Cerebellar nuclear complex (tissue), 1 donor: ENCODE data around the gene LMO1.

Experiments used
- DNase-seq, 2 experiments: peaks; one replicate each; lab custom pipeline; 2025; lab: John Stamatoyannopoulos, UW

LMO1 gene

DNA sequence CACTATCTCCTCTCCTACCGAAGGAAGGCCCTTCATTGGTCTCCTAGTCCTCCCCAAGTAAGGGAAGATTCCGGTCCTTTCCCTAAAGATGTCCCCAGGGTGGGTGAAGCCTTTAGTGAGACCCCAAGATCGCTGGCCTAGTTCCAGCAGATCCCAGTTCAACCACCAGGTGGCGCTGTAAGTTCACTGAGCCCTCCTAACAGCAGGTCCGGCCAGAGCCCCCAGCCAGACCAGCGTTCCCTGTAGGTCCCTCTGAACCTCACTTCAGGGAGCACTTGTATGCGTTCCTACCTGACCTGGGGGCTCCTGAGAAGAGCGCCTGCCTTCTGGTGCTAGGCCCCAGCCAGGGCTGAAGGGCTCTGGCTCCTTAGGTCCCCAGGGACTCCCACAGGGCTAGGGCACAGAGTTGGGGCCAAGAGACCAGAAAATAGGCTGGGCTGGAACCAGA is 38.1 kb downstream of the LMO1 start:
- DNase-seq: peak in 1 of 2 experiments; percentile 37

DNA sequence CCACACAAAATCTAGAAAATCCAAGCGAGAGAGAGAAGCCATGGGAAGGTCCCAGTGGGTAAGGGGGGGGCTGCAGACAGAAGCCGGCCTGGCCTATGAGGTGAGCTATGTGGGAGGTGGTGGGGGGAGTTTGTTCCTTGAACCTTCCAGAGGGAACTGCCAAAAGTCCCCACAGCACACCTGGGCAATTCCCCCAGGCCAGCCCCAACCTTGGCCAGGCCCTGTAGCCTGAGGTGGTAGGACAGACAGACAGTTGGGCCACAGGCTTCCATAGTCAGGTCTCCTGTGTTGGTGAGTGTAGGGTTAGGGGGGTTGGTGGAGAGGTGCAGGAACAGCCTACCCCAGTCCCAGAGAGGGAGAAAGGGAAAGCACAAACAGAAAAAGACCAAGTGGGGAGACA is 39.0 kb downstream of the LMO1 start:
- DNase-seq: no peak

DNA sequence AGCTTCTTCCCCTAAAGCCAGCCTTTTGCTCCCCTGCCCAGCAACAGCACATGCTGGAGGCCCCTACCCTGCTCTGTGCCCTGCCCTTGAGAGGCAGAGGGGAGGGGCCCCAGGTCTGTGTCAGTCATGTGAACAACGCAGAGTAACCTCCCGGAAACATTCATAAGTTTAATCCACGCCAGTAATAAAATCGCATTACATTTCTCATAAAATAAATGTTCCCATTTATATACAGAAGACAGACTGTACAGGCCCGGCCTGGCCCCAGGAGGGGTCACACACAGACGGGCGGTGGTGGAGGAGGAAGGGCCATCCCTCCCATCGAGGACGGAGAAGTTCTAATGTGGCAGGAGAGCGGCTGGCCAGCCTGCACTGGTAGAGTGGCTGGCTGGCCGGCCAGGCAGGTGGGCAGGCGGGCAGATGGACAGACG is 39.5 kb downstream of the LMO1 start:
- no peak for DNase-seq

DNA sequence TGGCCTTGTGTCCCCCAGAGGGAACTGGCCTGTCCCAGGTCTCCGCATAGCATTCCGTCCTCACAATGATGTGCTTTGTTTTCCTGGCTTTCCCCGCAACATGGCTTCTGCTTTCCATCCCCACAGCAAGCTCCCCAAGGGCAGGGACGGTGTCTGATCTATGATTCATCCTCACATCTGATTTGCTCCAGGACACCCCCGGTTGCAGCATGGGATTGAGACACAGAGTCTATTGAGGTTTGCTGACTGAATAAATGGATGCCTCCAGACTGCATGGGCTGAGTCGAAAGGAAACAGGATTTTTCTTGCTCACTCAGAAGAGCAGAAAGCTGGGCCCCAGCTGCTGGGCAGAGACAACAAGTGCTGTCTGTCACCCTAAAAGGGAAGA is 40.2 kb downstream of the LMO1 start:
- DNase-seq: no peak

DNA sequence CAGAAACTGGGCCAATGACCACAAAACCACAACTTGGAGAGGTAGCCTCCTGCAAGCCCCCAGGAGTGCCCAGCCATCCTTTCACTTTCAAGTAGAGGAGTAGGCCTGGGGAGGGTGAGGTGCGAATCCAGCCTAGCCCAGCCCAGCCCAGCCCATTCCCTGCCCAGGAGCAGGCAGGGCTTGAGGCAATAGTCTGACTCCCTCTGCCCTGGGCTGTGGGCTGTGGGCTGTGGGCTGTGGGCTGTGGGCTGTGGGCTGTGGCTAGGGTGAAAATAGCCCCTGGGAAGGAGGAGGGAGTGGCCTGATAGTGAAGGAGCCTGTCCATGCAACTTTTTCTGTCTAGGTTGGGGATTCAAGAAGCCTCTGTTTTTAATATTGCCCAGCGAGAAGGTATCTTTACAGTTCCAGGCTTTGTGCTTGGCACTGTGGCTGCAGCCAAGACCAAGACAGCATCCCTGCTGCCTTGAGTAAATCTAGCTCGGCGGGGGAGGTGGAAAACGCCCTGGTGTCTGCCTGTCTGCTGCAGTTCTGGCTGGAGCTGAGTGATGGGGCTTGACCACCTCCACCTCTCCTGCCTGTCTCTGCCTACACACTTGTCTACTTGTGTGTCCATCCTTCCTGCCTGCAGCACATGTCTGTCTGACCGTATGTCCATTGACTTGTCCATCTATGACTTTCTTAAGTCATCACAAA is 40.7 kb downstream of the LMO1 start:
- no peak for DNase-seq

DNA sequence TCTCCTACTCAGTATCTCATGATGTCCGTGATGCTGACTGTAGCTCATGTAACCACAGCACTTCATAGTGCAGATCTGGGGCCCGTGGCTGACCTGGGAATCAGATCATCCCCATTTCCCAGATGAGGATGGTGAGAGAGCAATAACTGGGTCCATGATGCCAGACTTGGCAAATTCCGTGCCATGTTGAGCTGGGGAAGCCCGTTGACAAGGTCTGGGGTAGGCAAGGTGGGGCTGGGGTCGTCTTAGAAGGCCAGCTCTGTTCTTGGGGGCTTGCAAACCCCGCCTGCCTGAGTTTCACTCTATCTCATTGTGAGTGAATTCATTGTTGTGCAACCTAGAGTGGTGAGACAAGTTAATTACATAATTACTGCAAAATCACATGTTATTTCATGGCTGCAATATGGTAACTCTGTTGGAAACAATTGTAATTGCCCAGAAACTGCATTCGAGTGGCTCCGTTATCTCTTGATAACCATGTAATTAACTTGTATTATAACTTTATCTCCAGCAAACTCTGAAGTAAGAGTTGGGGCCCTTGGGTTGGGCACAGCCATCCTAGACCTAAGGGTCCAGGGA is 41.7 kb downstream of the LMO1 start:
- no peak for DNase-seq

DNA sequence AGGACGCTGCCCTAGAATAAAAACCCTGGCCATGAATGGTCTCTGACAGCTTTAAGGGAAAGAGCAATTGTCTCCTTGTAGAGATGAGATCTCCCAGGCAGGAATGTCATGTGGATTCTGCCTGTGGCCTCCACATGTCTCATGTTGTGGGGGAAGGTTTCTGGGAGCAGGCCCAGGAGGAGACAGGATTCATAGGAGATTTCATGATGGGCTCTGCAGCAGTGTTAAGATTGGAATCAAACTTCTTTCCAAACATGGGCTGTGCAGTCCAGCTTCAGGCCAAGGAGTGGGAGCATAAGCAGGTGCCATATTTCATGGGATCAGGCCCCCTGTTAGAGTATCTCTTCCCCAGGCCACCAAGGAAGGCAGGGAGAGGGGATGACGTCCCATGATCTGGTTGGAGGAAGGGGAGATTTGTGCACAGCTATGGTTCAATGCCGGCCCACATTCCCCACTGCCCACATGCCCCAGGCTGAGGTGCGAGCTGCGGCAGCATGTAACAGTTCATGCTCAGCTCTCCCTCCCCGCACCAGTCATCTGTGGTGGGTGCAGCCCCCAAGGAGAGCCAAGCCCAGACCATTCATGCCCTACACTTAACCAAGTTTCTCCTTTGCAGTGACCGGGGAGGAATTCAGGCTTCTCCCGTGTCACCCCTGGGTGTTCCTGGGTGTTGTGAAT is 42.5 kb downstream of the LMO1 start:
- no peak for DNase-seq

DNA sequence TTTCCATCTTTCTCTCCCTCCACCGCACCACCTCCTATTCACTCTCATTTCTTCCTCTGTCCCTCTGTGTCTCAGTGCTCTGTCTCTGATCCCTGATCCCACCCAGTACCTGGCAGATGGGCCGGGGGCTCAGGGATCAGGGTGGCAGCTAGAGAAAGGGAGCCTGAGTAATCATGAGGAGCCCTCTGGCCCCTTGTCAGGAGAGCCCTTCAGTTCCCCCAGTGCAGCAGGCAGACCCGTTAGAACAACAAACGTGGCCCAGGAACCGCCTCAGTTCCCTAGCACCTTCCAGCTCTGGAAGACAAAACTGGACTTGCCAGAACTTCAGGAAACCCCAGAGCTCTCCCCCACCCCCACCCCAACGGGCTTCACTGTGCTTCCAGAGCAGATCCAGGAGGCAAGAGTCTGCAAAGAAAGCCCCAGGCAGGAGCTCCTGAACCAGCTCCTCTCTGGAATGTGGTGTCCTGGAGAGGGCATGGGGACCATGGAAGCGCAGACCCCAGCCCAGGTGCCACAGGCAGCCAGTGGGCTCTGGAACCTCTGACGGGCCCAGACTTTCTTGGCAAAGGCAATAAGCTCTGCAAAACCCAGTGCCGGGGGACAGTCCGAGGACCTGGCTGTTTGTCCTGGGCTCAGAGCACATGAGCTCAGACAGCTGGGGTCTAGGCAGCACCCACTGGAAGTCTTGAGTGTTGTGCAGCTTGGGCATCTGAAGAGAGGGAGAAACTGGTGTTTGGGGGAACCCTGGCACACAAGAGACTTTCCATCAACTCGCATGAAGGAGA is 43.2 kb downstream of the LMO1 start:
- DNase-seq: no peak

DNA sequence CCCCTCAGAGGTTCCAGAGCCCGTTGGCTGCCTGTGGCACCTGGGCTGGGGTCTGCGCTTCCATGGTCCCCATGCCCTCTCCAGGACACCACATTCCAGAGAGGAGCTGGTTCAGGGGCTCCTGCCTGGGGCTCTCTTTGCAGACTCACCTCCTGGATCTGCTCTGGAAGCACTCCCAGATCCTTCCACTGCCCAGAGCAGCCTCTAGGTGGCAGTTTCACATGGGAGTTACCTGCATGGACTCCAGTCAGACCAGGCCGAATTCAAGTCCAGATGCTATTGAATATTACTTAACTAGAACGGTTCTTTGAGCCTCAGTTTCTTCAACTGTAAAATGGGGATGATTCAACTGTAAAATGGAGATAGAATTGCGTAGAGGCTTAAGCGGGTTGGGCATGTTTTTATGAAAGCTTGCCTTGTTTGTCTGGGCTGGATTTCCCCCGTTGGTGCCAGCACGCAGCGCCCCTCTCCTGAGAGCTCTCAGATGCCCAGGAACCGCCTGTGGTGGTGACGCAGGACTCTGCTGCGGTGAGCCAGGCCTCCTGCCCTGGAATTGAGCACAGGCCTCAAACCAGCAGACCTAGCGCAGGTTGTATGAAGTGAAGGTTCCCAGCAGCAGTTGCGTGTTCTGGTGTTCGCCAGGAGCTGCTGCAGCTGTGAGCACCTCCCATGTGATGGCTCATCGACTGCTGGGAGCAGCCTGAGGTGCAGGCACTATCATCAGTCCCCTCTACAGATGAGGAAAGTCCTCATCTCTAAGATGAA is 44.2 kb downstream of the LMO1 start:
- DNase-seq: no peak

DNA sequence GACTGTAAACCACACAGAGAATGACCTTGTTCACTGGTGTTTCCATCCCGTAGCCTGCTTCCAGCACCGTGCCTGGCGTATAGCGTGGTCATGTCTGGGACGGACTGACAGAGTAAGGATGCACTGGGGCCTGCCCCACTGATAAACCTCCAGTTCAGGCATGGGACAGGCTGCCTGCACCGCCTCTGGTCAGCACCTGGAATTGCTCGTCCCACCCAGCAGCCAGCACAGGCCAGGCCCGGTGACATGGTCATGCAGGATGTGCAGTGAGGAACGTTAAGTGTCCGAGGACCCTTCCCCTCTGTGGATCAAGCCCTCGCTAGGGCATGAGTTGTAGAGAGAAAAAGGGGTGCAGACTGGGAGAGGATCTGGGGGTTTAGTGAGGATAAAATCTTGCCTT is 44.8 kb downstream of the LMO1 start:
- no peak for DNase-seq

DNA sequence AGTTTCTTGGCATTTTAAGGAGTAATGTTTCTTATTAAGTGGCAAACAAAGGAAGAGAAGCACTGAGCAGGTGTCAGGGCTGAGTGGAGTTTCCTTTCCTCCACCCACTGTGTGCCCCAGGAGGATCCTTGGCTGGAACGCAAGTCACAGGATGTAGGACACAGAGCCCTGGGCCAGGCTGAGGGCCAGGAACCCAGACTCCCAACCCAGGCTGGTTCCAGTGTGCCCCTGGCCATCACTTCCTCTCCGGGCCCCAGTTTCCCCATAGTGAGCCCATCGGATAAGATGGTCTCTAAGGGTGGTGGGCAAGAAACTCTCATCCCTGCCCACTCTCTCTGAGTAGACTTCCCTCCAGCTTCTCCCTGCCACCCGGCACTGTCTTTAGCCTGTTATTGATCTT is 45.3 kb downstream of the LMO1 start:
- DNase-seq: no peak

DNA sequence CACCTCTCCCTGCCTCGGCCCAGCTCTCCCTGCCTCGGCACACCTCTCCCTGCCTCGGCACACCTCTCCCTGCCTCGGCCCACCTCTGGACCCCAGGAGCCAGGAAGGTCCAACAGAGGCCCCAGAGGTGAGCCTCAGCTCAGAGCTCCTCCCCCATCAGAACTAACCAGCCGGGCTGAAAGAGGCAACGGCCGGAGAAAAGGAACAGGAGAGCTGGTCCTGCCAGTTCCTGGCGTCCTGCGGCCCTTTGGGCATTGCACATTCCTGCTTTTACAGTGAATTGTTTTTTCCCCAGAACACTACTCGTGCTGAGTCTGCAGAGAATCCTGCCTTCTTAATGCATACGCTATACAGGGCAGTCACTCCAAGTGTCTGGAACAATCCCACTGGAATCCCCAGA is 45.8 kb downstream of the LMO1 start:
- DNase-seq: no peak

DNA sequence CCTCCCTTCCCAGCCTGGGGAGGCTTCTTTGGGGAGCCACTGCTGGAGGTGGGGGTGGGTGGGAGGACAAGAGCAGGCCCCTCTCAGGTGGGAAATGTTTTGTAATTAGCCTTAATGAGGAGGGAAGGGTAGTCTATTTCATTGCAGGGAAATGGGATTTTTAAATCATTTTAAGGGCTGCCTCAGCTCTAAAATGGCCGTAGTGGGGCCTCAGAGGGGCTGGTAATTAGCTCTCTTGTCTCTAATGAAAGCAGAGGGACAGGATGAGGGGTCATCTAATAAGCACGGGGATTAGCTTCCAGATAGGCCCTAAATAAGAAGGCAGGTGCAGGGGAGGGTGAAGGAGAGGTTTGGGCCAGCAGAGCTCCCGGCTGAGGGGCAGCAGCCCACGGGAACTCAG is 46.5 kb downstream of the LMO1 start:
- no peak for DNase-seq

DNA sequence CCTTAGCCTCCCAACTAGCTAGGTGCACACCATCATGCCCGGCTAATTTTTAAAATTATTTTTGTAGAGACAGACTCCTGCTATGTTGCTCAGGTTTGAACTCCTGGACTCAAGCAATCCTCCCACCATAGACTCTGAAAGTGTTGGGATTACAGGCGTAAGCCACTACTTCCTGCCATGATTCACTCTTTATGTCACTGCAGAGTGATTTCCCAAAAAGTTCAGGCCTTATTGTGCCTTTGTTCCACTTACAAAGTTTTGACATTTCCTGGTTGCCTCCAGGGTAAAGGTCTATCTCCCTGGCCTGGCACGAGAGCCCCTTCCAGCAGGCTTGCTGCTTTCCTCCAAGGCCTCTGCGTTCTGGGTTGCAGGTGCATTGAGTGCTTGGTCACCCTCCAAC is 50.3 kb downstream of the LMO1 start:
- DNase-seq: no peak

DNA sequence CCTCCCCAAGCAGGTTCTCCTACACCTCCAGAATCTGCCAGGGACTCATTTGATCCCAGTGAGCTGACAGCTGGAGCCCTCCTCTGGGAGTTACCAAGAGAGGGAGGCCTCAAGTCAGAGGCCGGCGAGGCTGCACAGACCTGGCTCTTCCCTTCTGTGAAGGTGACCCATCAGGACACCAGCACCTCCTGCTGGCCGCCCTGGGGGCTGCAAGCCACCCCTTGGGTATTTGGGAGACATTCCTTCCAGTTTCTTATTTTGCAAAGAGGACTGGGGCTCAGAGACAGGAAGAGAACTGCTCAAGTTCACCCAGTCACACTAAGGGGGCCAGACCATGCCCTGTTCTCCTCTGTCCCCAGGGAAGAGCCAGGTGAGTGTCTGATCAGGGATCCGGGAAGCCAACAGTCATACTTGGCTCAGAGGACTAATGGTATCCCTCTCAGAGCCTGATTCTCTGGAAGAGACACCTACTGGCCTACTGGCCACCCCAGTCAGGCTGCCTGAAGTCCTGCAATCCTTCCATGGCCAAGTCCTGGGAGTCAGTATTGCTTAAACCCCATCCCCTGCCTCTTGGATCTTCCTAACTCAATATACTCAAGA is 54.4 kb downstream of the LMO1 start:
- DNase-seq: no peak

DNA sequence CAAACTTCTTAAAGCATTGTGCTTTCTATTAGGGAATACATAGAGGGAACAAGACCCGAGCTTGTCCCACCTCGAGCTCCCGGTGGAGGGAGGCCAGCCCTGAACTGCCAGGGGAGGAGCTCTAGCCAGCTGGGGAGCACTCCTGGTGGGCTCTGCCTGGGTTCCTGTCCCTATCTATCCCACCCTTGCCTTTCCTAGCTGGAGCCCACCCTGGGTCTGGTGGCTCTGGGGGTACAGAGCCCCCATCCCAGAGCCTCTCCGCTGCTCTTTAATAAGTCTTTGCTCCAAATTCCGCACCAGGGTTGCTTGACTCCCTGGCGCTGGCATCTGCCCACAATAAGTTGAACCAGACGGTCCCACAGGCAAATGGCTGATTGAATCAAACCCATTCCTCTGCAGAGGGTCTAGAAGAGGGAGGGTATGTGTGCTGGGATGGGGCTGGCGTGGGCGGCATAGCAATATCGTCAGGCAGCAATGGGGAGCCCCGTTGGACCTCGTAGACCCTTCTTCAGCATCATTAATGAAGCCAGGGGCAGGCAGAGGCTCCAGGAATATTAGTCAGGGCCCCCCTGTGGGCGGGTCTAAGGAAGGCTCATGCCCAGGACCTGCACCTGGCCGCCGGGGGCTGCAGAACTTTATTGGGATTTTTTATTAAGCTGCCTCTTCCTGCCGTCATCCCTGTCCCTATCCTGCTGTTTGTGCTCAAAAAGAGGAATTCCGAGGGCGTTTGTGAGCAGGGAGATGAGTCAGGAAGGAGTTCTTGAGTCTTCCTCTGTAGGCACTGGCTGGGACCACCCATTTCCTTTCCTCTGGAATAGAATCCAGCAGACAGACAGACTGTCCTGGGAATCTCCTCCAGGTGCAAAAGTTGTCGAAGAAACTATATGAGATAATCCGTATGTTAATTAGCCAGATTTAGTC is 56.3 kb downstream of the LMO1 start:
- DNase-seq: no peak

DNA sequence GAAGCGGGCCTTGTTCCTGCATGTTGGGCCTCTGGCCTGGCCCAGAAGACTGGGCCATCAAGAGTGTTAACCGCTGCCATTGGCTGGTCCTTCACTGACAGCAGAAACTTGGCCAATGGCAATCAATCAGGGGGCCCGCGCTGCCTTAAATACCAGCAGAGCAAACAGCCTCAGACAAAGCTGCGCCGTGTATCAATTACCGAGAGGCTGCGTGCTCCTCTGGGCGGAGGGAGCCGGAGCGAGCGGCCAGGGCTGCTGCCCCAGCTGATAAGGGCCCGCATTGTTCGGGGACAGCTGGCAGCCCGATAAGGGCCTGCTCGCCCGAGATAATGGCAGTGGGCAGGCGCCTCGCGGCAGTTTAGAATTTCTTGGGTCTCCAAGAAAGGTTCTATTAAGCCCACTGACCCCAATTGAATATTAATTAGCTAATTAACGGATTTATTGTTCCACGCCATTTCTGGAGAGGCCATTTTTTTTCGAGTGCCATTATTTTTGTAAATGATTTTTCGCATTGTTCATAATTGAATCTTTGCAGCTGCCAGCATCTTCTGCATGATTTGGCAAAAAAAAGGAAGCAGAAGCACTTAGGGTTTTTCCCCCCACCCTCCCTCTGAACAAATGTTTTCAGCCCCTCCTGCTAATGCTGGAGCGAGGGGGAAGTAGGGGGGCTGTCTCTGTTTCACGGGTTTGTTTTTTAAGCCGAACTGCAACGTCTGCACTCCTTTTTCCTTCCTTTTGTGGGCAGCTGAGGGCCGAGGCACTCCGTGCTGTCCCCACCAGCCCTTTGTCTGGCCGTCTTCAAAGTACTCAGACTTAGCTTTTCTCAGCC is 57.2 kb downstream of the LMO1 start:
- DNase-seq: no peak

DNA sequence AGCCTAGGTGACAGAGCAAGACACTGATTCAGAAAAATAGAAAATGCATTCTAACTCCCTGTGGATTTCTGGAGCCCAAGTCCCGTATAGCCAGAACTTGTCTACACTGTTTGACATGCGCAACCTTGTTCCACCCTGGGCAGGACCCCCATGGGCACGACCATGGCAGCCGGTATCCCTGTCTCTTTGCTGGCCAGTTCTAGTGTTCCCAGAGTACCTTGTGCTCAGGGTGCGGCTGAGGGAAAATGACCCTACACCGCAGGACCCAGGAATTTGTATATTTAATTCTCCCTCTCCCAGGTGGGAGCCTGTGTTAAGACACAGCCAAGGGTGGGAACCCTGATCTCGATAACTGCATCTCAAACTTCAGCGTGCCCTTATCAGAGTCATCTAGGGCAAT is 58.1 kb downstream of the LMO1 start:
- DNase-seq: no peak

DNA sequence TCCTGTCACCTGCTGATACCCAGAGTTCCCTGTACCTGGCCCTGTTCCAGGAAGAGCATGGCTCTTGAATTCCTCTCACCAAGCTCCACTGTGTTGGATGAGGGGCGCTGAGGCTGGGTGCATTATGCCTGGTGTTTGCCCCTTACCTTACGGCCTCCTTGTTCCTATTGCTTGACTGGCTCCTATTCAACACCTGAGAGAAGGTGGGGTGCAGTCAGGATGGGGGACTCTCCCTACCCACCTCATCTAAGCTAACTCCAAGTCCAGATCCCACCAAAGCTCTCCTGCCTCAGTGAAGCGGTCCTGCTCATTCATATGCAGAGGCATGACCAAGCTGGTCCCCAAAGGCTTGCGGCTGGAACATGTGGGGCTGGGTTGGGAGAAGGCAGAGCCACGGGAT is 59.1 kb downstream of the LMO1 start:
- DNase-seq: no peak

DNA sequence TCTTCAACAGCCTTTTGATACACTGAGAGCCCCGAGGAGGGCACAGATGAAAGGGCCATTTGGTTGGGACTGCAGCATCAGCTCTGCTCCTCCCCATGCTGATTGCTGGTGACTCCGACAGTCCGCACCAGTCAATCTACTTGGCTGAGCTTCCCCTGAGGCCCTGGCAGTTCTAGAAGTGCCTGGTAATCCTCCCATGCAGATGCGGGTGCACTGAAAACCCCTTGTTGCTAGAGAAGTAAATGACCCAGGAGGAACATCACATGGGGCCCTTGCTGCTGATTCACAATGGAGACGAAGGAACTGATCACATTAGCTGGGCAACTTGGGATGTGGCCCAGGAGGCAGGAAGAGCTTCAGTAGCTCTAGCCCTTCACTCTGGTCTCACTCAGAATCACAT is 59.7 kb downstream of the LMO1 start:
- no peak for DNase-seq
